GM04504 (cell line): Measurements from ENCODE around the gene FRZB.

Experiments
- DNase-seq: peaks from one replicate; pipeline ENCODE4 v3.0.0-alpha.2; 2012; ENCODE audit warnings: low read depth

FRZB gene

DNA sequence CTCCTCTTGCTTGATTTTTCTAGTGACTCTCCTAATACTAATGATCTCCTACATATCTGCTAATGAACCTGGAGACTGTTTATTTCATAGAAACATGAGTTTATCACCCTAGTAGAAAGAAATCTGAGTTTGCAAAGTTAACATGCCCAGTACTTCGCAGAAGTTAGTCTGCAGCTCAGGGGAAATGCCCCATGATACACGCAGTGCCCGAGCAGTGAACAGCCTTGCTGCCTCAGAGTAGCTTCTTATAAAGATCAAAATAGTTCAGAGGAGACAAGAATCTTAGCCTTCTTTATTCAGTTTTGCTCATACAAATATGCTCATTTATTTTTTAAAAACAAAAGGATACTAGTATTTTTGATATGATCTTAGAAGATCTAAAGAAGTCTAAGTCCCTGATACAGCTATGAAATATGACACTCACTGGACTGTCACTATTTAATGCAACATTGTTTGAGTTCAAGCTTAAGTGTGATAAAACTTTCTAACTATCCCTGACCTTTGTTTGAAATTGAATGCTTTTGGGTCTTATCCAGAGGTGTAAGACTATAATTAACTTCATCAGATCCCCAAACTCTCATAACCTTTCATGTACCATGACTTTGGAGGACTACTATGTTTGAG is 20.5 kb downstream of the FRZB start:
- no peak for DNase-seq

DNA sequence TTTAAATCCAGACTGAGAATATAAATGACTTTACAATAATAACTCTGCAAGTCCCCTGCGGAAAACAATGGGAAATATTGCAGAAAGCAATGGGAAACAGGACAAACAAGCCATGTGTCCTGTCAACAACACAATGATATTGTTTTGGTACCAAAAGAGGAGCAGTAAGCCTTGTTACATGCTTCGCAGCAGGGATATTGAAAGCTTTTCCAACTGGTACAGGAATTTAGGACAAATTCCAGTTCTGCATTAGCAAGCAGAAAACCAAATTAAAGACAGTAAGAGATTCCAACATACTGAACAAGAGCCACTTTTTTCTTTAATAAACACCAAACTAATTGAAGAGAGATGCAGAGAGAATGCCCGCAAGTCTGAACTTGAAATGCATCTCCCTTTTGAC is 30.0 kb downstream of the FRZB start:
- DNase-seq: no peak

DNA sequence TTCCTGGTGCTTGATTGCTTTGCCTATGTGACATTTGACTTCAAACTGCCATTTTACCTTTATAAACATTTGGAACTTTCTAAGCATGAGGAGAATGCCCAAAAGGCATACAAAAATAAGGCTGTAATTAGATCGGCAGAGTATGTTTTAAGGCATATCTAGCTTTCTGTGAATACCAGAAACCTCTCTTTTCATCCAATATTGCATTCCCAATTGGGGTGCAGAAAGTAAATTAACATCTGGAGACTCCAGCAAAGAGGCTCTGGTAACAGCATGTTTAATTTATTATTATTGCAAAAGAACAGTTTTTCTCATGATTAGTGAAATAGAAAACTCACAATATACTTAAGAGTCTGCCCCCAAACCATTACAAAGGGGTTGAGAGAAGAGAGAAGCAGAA is 32.1 kb downstream of the FRZB start:
- no peak for DNase-seq

DNA sequence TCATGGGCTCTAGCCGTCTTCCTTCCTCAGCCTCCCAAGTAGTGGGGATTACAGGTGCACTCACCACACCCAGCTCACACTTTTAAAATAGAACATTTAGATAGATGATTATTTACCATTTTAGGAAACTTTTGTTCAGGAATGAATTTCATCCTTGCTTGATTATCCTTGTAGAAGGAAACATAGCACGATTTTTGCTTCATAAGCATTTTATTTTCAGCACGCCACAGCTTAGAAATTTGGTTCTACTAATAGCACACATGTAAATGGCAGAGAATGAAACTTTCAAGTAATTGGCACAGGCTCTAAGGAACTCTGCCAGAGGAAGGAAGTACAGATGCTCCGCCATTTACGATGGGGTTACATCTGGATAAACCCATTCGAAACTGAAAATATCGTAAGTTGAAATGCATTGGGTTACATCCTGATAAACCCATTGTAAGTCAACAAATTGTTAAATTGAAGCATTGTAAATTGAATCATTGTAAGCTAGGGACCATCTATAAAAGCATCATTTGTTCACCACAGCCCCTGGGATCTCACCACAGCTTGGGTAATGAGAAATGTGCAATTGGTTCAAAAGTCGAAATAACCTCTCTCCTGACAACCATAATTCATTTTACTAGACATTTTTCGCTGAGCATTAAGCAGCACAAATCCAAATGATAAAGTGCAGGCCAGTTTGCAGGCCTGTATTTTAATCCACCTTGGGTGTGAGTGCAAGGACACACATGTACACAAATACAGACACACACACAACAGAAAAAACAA is 33.2 kb downstream of the FRZB start:
- no peak for DNase-seq

DNA sequence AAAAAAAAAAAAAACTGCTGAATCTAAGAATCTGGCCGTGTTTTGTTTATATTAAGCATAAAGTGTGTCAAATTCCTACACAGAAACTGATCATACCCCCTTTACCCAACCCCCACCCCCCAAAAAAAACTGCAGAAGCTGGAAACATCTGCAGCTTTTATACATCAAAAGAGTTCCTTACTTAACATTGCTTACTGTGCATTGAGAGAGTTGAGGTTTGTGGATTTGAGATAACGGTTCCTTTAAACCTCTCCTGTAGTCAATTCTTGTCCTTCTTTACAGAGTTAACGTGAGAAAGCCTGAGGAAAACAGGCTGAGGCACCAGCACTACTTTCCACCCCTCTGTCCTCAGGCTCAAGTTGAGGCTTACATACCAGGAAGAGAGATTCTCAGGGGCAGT is 34.5 kb downstream of the FRZB start:
- no peak for DNase-seq

DNA sequence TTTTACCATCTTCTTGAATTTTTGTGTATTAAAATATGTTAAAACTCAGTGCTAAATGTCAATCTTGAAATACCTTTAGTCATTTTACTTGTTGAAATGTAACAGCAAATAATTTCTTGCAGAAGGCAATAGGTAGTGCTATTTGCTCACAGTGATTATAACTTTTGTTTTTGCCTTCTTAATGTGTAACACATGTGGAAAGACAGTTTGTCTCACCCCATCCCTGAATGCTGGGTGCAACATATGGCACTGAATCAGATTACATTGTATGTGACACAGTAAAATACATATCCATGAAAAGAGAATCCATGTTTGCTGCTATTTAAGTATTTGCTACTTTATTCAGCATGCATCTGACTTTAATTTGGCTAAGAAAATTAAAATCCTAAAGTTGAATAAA is 35.3 kb downstream of the FRZB start:
- DNase-seq: no peak

DNA sequence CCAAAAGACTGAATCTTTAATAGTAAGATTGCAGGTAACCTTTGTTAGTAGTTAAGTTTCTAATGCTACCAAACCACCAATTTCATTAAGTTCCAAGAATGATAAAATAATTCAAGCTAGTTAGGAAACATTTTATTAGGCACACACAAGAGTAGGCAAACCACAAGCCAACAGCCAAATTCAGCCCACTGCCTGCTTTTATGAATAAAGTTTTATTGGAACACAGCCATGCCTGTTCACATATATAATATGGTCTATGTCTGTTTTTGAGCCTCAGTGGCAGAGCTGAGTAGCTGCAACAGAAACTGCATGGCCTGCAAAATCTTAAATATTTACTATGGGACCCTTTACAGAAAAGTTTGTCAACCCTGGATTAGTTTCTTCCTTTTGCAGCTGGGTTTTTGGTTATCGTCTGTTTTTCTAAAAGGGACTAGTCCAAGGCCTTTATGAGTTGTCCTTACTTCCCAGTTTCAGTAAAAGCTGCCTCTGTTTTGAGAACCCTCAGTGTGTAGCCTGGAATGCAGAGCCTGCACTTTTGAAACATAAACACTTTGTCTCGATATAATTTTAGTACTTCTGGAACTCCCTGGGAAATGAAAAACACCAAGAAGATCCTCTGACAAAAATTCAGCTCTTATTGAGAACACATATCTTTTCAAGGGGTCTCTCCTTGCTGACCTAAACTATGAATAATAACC is 39.1 kb downstream of the FRZB start:
- DNase-seq: no peak

DNA sequence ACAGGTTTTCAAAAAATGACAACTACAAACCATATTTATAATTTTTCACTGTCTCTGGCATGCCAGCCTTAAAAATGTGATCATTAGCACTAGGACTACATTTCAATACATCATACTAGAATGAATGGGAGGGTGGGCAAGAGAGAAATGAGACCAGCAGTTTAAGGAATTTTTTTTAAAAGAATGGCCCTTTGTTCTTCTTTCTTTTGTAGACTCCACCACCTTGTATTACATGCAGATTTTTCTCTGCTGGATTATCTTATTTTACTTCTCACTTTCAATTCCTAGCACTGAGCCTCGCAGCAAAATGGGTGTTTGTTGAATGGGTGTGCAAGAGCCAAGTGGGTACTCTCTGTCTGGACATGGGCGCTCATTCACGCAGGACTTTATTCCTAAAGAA is 39.9 kb downstream of the FRZB start:
- no peak for DNase-seq

DNA sequence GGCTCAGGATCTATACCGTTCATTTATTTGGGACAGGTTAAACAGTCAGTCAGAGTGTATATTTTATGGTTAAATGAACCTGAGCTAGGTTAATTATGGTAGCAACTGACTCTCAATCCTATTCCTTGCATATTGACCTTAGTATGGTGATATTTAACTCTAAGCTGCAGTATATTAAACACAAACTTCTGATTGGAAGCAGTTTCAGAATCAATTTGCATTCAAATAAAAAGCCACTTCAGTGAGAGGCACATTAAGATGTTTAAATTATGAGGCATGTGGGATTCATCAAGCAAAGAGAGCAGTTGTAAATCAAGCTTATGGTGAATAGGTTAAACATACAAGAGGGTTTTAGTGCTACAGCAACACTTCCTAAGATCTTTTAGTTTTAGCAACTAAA is 40.4 kb downstream of the FRZB start:
- DNase-seq: no peak

DNA sequence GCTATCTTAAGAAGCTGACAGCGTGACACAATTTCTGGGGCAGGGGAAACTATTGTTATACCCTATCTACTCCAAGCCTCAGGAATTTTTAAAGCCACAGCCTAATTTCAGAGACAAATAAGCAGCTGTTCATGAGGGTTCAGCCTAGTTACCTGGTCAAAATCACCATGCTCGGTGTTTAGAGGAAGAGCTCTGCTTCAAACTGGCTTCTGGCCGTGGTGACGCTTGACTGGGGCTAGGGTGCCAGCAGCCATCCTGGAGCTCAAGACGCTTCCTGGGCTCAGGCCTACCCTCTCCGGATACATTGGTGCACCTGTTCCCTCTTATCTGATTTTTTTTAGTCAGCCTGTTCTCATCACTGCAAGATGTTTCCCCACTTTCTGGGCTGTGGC is 41.7 kb downstream of the FRZB start:
- DNase-seq: no peak

DNA sequence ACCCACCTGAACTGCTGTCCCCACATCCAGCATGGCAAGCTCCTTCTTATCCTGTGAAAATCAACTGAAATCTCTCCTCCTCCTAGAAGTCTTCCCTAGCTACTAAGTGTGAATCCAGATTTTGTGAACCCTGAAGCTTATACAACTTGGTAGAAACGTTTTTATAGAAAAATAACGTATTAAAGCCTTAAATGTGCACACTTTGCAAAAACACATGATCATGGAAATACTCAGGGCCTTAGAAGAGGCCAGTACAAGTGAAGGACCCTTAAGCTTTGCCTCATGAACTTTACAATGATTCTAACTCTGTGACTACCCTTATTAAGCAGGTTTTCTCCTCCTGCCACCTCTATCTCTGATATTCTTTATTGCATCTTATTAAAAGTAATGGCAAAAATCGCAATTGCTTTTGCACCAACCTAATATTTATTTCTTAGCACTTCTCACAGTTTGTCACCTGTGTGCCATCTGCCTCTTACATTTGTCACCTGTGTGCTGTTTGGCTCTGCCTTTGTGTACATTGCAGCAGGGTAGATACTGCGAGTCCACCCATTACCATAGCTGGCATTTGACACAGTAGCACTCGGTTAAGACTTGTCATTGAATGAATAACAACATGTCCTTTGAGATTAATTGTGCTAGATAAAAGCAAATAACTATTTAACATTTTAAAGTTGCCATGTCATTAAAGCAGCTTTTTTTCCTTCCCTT is 42.2 kb downstream of the FRZB start:
- DNase-seq: no peak

DNA sequence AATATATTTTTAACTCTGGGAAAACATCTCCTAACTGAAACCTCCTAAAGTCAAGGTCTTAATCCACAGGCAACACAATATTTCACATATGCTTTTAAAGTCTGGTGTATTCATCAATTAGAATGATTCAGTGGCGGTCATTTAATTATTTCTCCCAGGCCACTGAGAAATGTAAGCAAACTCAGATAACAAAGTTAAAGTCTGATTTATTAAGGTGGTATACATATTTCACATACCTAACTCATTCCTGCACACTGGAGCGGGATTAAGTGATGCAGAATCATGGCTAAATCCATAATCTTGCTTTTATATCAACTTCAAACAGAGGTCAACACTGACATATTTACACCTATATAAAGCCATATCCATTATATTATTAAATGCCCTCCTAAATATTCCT is 43.7 kb downstream of the FRZB start:
- DNase-seq: no peak

DNA sequence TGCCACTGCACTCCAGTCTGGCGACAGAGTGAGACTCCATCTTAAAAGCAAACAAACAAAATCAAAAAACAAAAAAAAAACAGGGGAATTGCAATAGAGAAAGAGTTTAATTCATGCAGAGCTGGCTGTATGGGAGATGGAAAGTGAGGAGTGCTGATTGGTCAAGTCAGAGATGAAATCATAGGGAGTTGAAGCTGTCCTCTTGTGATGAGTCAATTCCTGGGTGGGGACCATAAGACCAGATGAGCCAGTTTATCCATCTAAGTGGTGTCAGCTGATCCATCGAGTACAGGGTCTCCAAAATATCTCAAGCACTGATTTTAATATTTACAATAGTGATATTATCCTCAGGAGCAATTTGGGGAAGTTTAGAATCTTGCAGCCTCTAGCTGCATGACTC is 45.3 kb downstream of the FRZB start:
- DNase-seq: no peak

DNA sequence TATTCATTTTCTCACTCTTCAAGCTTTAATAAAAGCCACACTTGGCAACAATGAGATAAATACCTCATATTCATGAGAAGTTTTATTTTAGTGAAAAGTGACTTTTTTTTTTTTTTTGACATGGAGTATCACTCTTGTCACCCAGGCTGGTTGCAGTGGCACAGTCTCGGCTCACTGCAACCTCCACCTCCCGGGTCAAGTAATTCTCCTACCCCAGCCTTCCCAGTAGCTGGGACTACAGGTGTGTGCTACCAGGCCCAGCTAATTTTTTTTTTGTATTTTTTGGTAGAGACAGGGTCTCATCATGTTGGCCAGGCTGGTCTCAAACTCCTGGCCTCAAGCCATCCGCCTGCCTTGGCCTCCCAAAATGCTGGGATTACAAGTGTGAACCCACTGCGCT is 47.0 kb downstream of the FRZB start:
- DNase-seq: no peak

DNA sequence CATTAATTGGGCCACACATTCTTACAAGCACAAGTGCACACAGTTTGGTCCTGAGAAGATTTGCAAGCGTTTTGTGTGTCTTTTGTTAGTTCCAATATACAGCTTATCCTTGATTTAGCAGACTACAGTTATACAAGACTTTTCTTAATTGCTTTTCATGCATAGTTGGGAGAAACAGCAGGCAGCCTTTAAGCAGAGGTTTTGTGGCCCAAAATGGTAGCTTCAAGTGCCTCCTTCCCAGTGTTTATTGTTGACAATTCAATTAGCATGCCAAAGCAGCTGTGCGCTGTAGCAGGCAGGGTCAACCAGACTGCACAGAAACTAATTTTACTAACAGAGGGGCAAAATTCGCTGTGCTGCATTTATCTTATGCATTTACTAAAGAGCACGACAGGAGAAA is 47.5 kb downstream of the FRZB start:
- DNase-seq: no peak

DNA sequence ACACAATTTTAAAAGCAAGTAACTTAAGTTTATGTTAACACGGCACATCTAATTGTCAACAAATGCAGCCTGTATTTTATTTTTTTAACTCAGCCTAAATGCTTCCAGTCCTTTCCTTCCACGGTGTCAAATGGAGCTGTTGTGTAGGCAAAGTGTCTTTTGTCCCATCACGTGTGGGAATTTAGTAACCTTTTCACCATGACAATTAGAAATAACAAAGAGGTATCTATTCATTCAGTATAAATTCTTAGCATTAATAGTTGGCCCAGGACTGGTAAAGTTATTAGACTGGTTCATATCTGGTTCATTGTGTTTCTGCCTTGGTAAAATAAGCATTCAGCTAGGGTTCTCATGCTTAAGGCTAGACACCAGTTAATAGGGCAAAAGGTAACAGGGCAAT is 47.9 kb downstream of the FRZB start:
- DNase-seq: no peak

DNA sequence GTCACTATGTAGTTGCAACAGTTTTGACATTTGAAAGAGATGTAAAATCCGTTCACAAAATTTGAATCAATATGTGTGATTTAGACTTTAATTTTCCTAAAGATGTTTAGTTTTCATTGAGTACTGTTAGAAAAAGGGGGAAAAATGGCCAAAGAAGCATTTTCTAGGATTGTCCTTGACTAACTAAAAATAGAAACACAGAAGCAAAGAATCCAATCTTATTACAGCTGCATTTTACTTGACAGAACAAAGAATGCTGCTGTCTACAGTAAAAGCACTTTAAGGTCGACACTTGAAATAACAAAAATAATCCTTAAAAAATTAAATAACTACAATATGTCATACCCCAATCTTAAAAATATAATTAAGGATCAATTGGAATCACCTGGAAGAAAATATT is 48.9 kb downstream of the FRZB start:
- DNase-seq: no peak

DNA sequence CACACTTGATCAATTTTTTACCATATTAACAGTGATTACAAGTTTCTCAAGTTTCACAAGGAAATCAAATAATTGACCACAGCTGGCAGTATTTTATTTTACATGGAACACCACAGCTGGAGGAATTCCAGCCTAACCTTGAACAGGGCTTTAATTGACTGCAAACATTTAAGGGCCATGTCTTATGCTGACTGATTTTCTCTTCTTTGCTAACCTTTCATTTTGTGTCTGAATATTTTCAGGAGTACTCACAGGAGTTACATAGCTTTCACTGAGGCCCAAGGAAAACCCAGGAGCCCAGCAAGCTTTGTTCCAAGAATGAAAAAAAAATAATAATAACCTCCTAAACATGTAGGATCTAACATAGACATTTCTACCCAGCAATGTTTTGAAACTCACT is 49.6 kb downstream of the FRZB start:
- DNase-seq: no peak

DNA sequence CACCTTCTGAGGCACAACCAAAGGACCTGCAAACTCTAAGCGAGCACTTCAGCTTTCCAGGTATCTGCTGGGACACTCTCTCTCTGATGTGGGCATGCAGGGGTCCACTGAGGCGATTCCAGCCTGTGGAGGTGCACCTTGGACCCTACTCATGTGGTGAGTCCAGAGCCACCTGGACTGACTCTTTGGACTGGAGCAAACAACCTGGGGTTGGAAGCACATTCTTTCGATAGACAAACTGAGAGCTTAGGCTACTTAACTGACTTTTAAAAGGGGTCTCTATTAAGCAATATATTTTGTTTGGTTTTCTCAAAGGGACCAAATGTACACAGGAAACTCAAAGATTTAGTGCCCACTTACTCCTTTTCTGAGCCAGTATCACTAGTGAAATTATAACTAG is 51.6 kb downstream of the FRZB start:
- no peak for DNase-seq

DNA sequence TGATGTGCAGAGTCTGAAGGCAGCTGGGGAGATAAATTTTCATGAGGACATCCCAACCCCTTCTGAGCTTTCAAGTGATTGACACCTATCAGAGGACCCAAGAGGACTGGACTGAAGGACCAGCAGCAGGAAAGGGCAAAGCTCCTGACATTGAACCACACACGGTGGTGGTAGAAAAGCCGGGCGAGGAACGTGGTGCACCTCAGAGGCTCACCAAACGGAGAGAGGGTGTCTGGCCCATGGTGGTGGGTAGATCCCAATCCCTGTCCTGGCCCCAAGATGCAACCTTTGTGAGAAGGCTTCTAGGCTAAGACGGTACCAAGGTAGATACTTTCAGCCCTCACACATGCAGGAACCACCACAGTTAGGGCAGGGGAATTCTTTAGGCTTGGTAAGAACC is 52.1 kb downstream of the FRZB start:
- no peak for DNase-seq

DNA sequence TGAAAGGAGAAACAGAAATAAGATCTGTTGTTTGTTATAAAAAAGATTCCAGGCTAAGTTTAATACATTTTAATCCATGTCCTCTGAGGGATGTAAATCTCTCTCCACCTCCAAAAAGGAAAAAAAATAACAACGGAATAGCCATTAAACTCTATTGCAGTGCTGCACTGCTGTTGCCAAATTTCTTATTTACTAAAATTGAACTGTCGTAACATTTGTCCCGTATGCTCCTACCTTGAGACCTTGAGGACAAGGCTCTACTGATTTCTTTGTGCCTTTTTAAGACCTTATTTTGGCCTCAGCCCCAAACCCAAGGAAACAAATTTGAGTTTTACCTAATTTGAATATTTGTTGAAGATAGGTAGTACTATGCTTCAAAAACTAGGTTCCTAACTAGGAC is 56.4 kb downstream of the FRZB start:
- DNase-seq: no peak

DNA sequence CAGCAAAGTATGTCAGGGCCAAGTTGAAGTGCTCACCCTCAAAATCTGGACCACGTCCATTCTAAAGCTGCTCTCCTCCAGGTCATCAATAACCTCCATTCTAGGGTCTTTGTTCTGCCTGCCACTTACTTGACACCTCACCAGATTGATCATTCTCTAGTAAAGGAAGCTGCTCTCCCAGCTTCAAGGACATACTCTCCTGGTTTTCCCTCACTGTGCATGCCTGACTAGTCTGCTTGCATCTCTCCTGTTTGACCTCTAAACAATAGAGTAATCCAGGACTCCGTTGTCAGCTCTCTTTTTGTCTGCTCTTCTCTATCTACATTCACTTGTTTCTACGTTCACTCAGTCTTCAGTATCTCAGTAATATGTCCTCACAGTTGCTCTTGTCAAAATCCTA is 59.1 kb downstream of the FRZB start:
- DNase-seq: no peak

DNA sequence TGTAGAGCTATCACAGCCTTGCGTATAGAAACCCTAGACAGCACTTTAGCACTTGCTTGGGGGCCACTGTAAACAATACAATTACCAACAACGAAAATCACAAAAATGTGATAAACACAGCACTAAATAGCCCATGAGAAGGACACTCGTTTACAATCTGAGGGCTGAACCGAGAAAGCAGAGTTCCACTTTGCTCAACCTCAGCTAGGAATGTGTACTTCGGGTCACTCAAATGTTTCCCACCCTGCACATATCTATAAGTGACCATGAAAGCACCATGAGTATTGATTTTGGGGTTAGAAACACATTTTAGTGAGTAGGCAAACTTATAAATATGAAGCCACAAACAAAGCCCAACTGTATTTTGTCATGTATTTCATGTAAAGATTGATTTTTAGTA is 62.3 kb downstream of the FRZB start:
- no peak for DNase-seq
